A549 (cell line): Measurements from ENCODE around the gene ZNF841. TPM values are rescaled to one million over a fixed set of nuclear protein-coding genes. Genes with fewer than 3 reads are reported as not detected.

Experiments used
- ATAC-seq, 2 experiments: fragments of 200-7000 bp in 1 of 2; fragments of >200 bp in 1 of 2; cut with Nextera tagmentation in 1 of 2; cut with Tn5 transposase in 1 of 2; 3 replicates each; pipeline versions ENCODE4 v1.8.0 to v1.9.1; 2018 to 2020; ENCODE audit warnings: mild to moderate bottlenecking in 1 of 2, moderate library complexity in 1 of 2
- CTCF ChIA-PET: fragments of 300-600 bp; sonication (Branson Sonifier 250); formaldehyde crosslinking; extraction: SDS; loops from one replicate; lab custom pipeline; 2021; ENCODE audit warnings: antibody characterized with exemption, inconsistent platforms; lab: Yijun Ruan, JAX
- POLR2A ChIA-PET: fragments of 350-600 bp; formaldehyde crosslinking; extraction: SDS; loops from one replicate; lab custom pipeline; 2021; ENCODE audit warnings: antibody characterized with exemption, inconsistent platforms; lab: Yijun Ruan, JAX
- DNase-seq, 2 experiments: peaks; one replicate each; pipeline versions ENCODE4 v3.0.0 to v3.0.0-alpha.2; 2011 to 2016; ENCODE audit warnings: low read depth in 1 of 2, low spot score in 1 of 2
- FAIRE-seq: peaks from 2 replicates; lab custom pipeline; 2011; peaks lifted over from hg19 to GRCh38; lab: Jason Lieb, UNC
- H3K27ac ChIP-seq, 2 experiments: fragments of >200 bp; sonication (Bioruptor Twin); formaldehyde crosslinking; 3 replicates each; pipeline ENCODE4 v1.5.1; 2016 to 2017
- H3K4me1 ChIP-seq: fragments of >200 bp; sonication (Bioruptor Twin); formaldehyde crosslinking; 3 replicates; pipeline ENCODE4 v1.6.1; 2016
- H3K4me2 ChIP-seq: fragments of >200 bp; sonication (Bioruptor Twin); formaldehyde crosslinking; 3 replicates; pipeline ENCODE4 v1.6.1; 2016
- H3K4me3 ChIP-seq: fragments of >200 bp; sonication (Bioruptor Twin); formaldehyde crosslinking; 3 replicates; pipeline ENCODE4 v1.5.1; 2016
- H3K9me3 ChIP-seq: fragments of >200 bp; sonication (Bioruptor Twin); formaldehyde crosslinking; 3 replicates; pipeline ENCODE4 v1.6.1; 2016
- CBX2 ChIP-seq: fragments of 200-600 bp; sonication (generic); IDR thresholded peaks from 2 replicates; pipeline ENCODE4 v1.6.1; 2016; ENCODE audit warnings: low read depth, mild to moderate bottlenecking, borderline replicate concordance
- CEBPB ChIP-seq, 2 experiments: fragments of >200 bp in 1 of 2; sonication (Bioruptor Twin) in 1 of 2; formaldehyde crosslinking in 1 of 2; IDR thresholded peaks; 2 replicates each; pipeline ENCODE4 v1.6.1; 2012 to 2016
- ESRRA ChIP-seq: fragments of 150-350 bp; IDR thresholded peaks from 2 replicates; pipeline ENCODE4 v1.6.1; 2014; ENCODE audit warnings: mild to moderate bottlenecking, low read length, borderline replicate concordance
- FOSB ChIP-seq: fragments of 250-450 bp; sonication (Bioruptor Pico); IDR thresholded peaks from 2 replicates; pipeline ENCODE4 v1.5.0; 2020; ENCODE audit warnings: mild to moderate bottlenecking, moderate library complexity
- FOSL2 ChIP-seq, 2 experiments: fragments of 450-650 bp in 1 of 2; fragments of >200 bp in 1 of 2; sonication (Bioruptor Twin) in 1 of 2; formaldehyde crosslinking; IDR thresholded peaks; 2 replicates each; pipeline versions ENCODE4 v1.5.0 to v1.6.1; 2016 to 2020; ENCODE audit warnings: mild to moderate bottlenecking in 1 of 2, moderate library complexity in 1 of 2
- GATA3 ChIP-seq: IDR thresholded peaks from 2 replicates; pipeline ENCODE4 v1.6.1; 2012; ENCODE audit warnings: borderline replicate concordance
- HDAC2 ChIP-seq: fragments of 200-600 bp; sonication (generic); IDR thresholded peaks from 2 replicates; pipeline ENCODE4 v1.6.1; 2016
- HEYL ChIP-seq: fragments of 250-450 bp; sonication (Bioruptor Pico); IDR thresholded peaks from 2 replicates; pipeline ENCODE4 v1.8.0; 2021; ENCODE audit warnings: mild to moderate bottlenecking, moderate library complexity
- HOXA7 ChIP-seq: fragments of 250-450 bp; sonication (Bioruptor Pico); IDR thresholded peaks from 2 replicates; pipeline ENCODE4 v1.5.0; 2020; ENCODE audit warnings: mild to moderate bottlenecking, moderate library complexity
- HOXB13 ChIP-seq: fragments of 250-450 bp; sonication (Bioruptor Pico); IDR thresholded peaks from 2 replicates; pipeline ENCODE4 v1.5.0; 2020; ENCODE audit warnings: low read depth, mild to moderate bottlenecking, moderate library complexity
- JUN ChIP-seq, 2 experiments: fragments of >200 bp; sonication (Bioruptor Twin); formaldehyde crosslinking; IDR thresholded peaks; 2 replicates in 1 of 2; 3 replicates in 1 of 2; pipeline ENCODE4 v1.6.1; 2016 to 2017
- KDM5A ChIP-seq: fragments of 200-600 bp; sonication (generic); IDR thresholded peaks from 2 replicates; pipeline ENCODE4 v1.6.1; 2016; ENCODE audit warnings: antibody characterized with exemption, mild to moderate bottlenecking
- MAFK ChIP-seq: fragments of 450-650 bp; IDR thresholded peaks from 2 replicates; pipeline ENCODE4 v1.6.1; 2014; ENCODE audit not compliant: partially characterized antibody
- MAZ ChIP-seq: fragments of 150-350 bp; IDR thresholded peaks from 2 replicates; pipeline ENCODE4 v1.6.1; 2014; ENCODE audit warnings: antibody characterized with exemption, low read depth, low read length, borderline replicate concordance
- MYC ChIP-seq: IDR thresholded peaks from 2 replicates; pipeline ENCODE4 v1.6.1; 2012; ENCODE audit warnings: mild to moderate bottlenecking, inconsistent platforms, low read length, improper control_type of control experiment, borderline replicate concordance
- NFE2L2 ChIP-seq: fragments of 150-350 bp; conservative IDR thresholded peaks from 2 replicates; pipeline ENCODE4 v1.6.1; 2014; ENCODE audit warnings: low read length
- NR3C1 ChIP-seq: fragments of >200 bp; sonication (Bioruptor Twin); formaldehyde crosslinking; IDR thresholded peaks from 3 replicates; pipeline ENCODE4 v1.6.1; 2017
- POLR2A ChIP-seq: IDR thresholded peaks from 2 replicates; pipeline ENCODE4 v1.6.1; 2012; ENCODE audit warnings: mild to moderate bottlenecking, low read length
- POLR2AphosphoS2 ChIP-seq: conservative IDR thresholded peaks from 2 replicates; pipeline ENCODE4 v1.6.1; 2012; ENCODE audit warnings: low read length, improper control_type of control experiment, inconsistent platforms
- RAD21 ChIP-seq, 2 experiments: fragments of >200 bp in 1 of 2; sonication (Bioruptor Twin) in 1 of 2; formaldehyde crosslinking in 1 of 2; IDR thresholded peaks in 1 of 2; conservative IDR thresholded peaks in 1 of 2; 2 replicates in 1 of 2; 3 replicates in 1 of 2; pipeline ENCODE4 v1.6.1; 2012 to 2018; ENCODE audit warnings: inconsistent platforms in 1 of 2
- RCOR1 ChIP-seq: fragments of 150-350 bp; IDR thresholded peaks from 2 replicates; pipeline ENCODE4 v1.6.1; 2014; ENCODE audit warnings: antibody characterized with exemption, low read length, low read depth
- SMC3 ChIP-seq: fragments of >200 bp; sonication (Bioruptor Twin); formaldehyde crosslinking; IDR thresholded peaks from 3 replicates; pipeline ENCODE4 v1.6.1; 2018; ENCODE audit warnings: inconsistent platforms
- TP53 ChIP-seq: fragments of 250-450 bp; sonication (Bioruptor Pico); IDR thresholded peaks from 2 replicates; pipeline ENCODE4 v1.5.0; 2021; ENCODE audit warnings: mild to moderate bottlenecking, moderate library complexity
- ZC3H11A ChIP-seq: fragments of 450-650 bp; IDR thresholded peaks from 2 replicates; pipeline ENCODE4 v1.6.1; 2014; ENCODE audit warnings: antibody characterized with exemption, mild to moderate bottlenecking
- ZFP36 ChIP-seq: fragments of 450-650 bp; IDR thresholded peaks from 2 replicates; pipeline ENCODE4 v1.6.1; 2014; ENCODE audit warnings: borderline replicate concordance; ENCODE audit not compliant: partially characterized antibody
- ZNF302 ChIP-seq: fragments of 250-450 bp; sonication (Bioruptor Pico); IDR thresholded peaks from 2 replicates; pipeline ENCODE4 v1.9.0; 2021; ENCODE audit warnings: inconsistent platforms, mild to moderate bottlenecking, moderate library complexity
- ZSCAN20 ChIP-seq: fragments of 250-450 bp; sonication (Bioruptor Pico); IDR thresholded peaks from 2 replicates; pipeline ENCODE4 v1.8.0; 2022; ENCODE audit warnings: mild to moderate bottlenecking, moderate library complexity
- WGBS: methylation state at CpG from one replicate; pipeline ENCODE4 v1.1.6; 2017; ENCODE audit errors: missing lambda C conversion rate; 5-methylcytosine and 5-hydroxymethylcytosine counted together
- polyA plus RNA-seq, 4 experiments: library from polyadenylated mRNA; depleted of rRNA in 3 of 4; stranded (reverse); fragments of >200 nt; fragmentation: RNase III in 1 of 4; extraction: RNeasy Plus Mini Kit Qiagen cat#74134 plus additional on column Dnase treatment in 1 of 4; gene quantifications; 2 replicates in 3 of 4; 3 replicates in 1 of 4; pipeline ENCODE4 v1.2.3, GENCODE V29; 2011 to 2017
- TF ChIP-seq, protein P1 (sequence below): fragments of 250-450 bp; sonication (Bioruptor Pico); IDR thresholded peaks from 2 replicates; pipeline ENCODE4 v1.5.0; 2021; ENCODE audit warnings: mild to moderate bottlenecking, moderate library complexity, borderline replicate concordance
- TF ChIP-seq, protein P2 (sequence below): IDR thresholded peaks from 2 replicates; pipeline ENCODE4 v1.6.1; 2012
- TF ChIP-seq, protein P3 (sequence below): fragments of 150-350 bp; IDR thresholded peaks from 2 replicates; pipeline ENCODE4 v1.6.1; 2014; ENCODE audit warnings: low read depth, mild to moderate bottlenecking, low read length
- TF ChIP-seq, protein P4 (sequence below): IDR thresholded peaks from 2 replicates; pipeline ENCODE4 v1.6.1; 2012
- TF ChIP-seq, protein P5 (sequence below): fragments of 200-600 bp; sonication (generic); IDR thresholded peaks from 2 replicates; pipeline ENCODE4 v1.6.1; 2016; ENCODE audit warnings: antibody characterized with exemption, mild to moderate bottlenecking, moderate library complexity

The ZNF841 gene
- polyA plus RNA-seq, 2 of the 4 experiments (the other 2 are of a cell fraction), result 2.2 to 4.9 TPM

DNA sequence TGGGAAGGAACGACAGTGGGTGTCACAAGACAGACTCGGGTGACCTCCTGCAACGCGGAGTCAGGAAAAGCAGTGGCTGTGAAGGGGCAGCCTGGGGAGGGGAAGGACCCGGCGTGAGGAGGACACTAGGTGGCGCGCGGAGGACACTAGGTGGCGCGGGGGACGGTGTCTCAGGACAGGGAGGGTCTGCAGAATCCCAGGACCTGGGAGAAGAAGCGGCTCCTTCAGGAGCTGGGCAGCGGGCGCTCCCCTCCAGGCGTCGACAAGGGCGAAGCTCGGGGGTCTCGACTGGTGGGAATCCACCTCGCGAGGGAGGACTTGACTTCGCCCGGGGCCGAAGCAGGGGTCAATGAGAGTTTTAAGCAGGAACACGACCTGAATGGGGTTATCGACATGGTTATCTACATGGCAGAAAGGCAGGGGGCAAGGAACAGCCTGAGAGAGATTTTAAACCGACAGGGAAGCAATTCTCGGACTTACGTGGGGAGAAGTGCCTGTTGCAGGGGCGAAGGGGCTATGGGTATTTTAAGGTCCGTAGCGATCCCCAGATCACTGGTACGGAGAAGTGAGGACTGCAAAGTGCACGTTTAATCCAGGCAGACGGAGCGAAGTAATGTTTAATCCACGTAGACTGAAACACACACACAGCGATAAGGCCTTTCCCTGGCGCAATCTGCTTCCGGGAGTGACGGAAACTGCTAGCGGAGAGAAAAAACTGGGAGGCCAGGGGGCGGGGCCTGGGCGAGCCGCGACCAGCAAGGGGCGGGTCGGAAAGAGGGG lies 43.9 kb upstream of the ZNF841 start, which contains the start of gene ZNF616 (continued):
- no peak for TF ChIP-seq ZC3H11A
- TF ChIP-seq, protein P1, sequence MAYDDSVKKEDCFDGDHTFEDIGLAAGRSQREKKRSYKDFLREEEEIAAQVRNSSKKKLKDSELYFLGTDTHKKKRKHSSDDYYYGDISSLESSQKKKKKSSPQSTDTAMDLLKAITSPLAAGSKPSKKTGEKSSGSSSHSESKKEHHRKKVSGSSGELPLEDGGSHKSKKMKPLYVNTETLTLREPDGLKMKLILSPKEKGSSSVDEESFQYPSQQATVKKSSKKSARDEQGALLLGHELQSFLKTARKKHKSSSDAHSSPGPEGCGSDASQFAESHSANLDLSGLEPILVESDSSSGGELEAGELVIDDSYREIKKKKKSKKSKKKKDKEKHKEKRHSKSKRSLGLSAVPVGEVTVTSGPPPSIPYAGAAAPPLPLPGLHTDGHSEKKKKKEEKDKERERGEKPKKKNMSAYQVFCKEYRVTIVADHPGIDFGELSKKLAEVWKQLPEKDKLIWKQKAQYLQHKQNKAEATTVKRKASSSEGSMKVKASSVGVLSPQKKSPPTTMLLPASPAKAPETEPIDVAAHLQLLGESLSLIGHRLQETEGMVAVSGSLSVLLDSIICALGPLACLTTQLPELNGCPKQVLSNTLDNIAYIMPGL, result no peak
- no peak for TF ChIP-seq ZSCAN20
- no peak for TF ChIP-seq HOXA7
- no peak for TF ChIP-seq TP53 (CRISPR knock-in tag)
- TF ChIP-seq FOSL2 (IDR thresholded peaks at IDR 0.05), result no peak
- no peak for TF ChIP-seq FOSL2 (CRISPR knock-in tag; IDR thresholded peaks at IDR 0.05)
- TF ChIP-seq ESRRA, result no peak
- TF ChIP-seq CEBPB (IDR thresholded peaks at IDR 0.05), result no peak
- TF ChIP-seq JUN (IDR thresholded peaks at IDR 0.05), result no peak
- no peak for TF ChIP-seq NFE2L2
- TF ChIP-seq RAD21 (conservative IDR thresholded peaks at IDR 0.05 in 1 of 2, IDR thresholded peaks at IDR 0.05 in 1 of 2), result peak; percentile 45 to 49; a peak in 4 of 5 replicates
- no peak for TF ChIP-seq FOSB (CRISPR knock-in tag)
- TF ChIP-seq, protein P2, sequence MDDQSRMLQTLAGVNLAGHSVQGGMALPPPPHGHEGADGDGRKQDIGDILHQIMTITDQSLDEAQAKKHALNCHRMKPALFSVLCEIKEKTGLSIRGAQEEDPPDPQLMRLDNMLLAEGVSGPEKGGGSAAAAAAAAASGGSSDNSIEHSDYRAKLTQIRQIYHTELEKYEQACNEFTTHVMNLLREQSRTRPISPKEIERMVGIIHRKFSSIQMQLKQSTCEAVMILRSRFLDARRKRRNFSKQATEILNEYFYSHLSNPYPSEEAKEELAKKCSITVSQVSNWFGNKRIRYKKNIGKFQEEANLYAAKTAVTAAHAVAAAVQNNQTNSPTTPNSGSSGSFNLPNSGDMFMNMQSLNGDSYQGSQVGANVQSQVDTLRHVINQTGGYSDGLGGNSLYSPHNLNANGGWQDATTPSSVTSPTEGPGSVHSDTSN, result no peak
- no peak for TF ChIP-seq GATA3
- TF ChIP-seq, protein P3, sequence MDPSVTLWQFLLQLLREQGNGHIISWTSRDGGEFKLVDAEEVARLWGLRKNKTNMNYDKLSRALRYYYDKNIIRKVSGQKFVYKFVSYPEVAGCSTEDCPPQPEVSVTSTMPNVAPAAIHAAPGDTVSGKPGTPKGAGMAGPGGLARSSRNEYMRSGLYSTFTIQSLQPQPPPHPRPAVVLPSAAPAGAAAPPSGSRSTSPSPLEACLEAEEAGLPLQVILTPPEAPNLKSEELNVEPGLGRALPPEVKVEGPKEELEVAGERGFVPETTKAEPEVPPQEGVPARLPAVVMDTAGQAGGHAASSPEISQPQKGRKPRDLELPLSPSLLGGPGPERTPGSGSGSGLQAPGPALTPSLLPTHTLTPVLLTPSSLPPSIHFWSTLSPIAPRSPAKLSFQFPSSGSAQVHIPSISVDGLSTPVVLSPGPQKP, result no peak
- no peak for TF ChIP-seq POLR2AphosphoS2
- TF ChIP-seq, protein P4, sequence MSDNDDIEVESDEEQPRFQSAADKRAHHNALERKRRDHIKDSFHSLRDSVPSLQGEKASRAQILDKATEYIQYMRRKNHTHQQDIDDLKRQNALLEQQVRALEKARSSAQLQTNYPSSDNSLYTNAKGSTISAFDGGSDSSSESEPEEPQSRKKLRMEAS, result 0 out of 2 replicates have a peak, but pooled peaks have one; percentile 32
- no peak for TF ChIP-seq CBX2
- no peak for TF ChIP-seq HOXB13
- TF ChIP-seq MAFK, result no peak

DNA sequence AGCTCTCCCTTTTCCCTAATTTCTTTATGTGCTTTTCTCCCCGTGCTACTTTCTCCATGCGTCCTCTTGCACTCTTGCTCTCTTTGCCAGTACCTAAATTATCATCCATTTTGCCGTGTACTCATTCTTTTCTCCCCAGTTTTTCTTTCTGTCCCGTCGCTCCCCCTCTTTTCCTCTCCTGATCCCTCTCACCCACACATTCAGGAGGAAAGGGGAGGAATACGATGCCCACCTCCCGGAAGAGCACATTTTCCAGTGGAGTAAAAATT lies 43.4 kb upstream of the ZNF841 start:
- ATAC-seq (no peak), DNase-seq (no peak), FAIRE-seq (no peak)
- TF ChIP-seq MYC (no peak), MAZ (no peak), POLR2A (no peak), HDAC2 (no peak), SMC3 (no peak), ZFP36 (no peak), NR3C1 (no peak), RCOR1 (no peak), HEYL (CRISPR knock-in tag) (no peak), ZNF302 (no peak), MAFK (no peak), NFE2L2 (no peak), KDM5A (no peak), HOXA7 (no peak)
- TF ChIP-seq, protein P5, sequence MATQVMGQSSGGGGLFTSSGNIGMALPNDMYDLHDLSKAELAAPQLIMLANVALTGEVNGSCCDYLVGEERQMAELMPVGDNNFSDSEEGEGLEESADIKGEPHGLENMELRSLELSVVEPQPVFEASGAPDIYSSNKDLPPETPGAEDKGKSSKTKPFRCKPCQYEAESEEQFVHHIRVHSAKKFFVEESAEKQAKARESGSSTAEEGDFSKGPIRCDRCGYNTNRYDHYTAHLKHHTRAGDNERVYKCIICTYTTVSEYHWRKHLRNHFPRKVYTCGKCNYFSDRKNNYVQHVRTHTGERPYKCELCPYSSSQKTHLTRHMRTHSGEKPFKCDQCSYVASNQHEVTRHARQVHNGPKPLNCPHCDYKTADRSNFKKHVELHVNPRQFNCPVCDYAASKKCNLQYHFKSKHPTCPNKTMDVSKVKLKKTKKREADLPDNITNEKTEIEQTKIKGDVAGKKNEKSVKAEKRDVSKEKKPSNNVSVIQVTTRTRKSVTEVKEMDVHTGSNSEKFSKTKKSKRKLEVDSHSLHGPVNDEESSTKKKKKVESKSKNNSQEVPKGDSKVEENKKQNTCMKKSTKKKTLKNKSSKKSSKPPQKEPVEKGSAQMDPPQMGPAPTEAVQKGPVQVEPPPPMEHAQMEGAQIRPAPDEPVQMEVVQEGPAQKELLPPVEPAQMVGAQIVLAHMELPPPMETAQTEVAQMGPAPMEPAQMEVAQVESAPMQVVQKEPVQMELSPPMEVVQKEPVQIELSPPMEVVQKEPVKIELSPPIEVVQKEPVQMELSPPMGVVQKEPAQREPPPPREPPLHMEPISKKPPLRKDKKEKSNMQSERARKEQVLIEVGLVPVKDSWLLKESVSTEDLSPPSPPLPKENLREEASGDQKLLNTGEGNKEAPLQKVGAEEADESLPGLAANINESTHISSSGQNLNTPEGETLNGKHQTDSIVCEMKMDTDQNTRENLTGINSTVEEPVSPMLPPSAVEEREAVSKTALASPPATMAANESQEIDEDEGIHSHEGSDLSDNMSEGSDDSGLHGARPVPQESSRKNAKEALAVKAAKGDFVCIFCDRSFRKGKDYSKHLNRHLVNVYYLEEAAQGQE, result no peak
- TF ChIP-seq, protein P4, result no peak
- WGBS, result 15% methylated on average over 7 of the region's 7 CpGs
- Histone ChIP-seq H3K27ac (no peak overlapping the region), H3K9me3 (peaks cover 88% of the 10 kb centered on the region), H3K4me3 (peak overlapping the region; percentile 64), H3K4me1 (no peaks in the 10 kb centered on the region), H3K4me2 (peak overlapping the region; percentile 80)
- POLR2A ChIA-PET, result no interaction called here
- CTCF ChIA-PET, result interaction anchor here (1.4 to 1.9 kb wide), 4 partner anchors 10 to 94 kb away, joined by 3 to 4 read pairs (median 4); no protein-coding TSS in a partner anchor
